H1 (cell line): ENCODE data around the gene CFDP1. TPM values are rescaled to one million over a fixed set of nuclear protein-coding genes. Genes with fewer than 3 reads are reported as not detected.
A peak's percentile ranks its signal among the peaks of the same experiment; 100 is the strongest.

Experiments used
- CTCF ChIA-PET: fragments of 300-600 bp; sonication (Branson Sonifier 250); formaldehyde crosslinking; loops from one replicate; lab custom pipeline; 2021; ENCODE audit not compliant: partially characterized antibody; lab: Charles Lee
- POLR2A ChIA-PET: fragments of 300-600 bp; sonication (Branson Sonifier 250); formaldehyde crosslinking; loops from one replicate; lab custom pipeline; 2021; ENCODE audit warnings: inconsistent platforms; ENCODE audit not compliant: partially characterized antibody; lab: Charles Lee
- DNase-seq, 2 experiments: peaks; one replicate each; pipeline versions ENCODE4 v3.0.0 to v3.0.0-alpha.2; 2010 to 2022; ENCODE audit warnings: low spot score in 2 of 2, low read depth in 1 of 2, mixed read lengths in 1 of 2
- FAIRE-seq: peaks from 2 replicates; lab custom pipeline; 2011; peaks lifted over from hg19 to GRCh38; lab: Jason Lieb, UNC
- H2AFZ ChIP-seq: 2 replicates; pipeline ENCODE4 v1.8.1; 2012; ENCODE audit warnings: low read length, inconsistent platforms
- H2AK5ac ChIP-seq: 2 replicates; pipeline ENCODE4 v1.6.1; 2013; ENCODE audit warnings: low read depth, low read length
- H2BK120ac ChIP-seq: replicated peaks from 2 replicates; pipeline ENCODE3; 2013; ENCODE audit warnings: low read depth, low read length, inconsistent platforms
- H2BK12ac ChIP-seq: 2 replicates; pipeline ENCODE4 v1.6.1; 2013; ENCODE audit warnings: low read depth, low read length
- H2BK15ac ChIP-seq: 2 replicates; pipeline ENCODE4 v1.6.1; 2013; ENCODE audit warnings: low read length
- H2BK20ac ChIP-seq: 2 replicates; pipeline ENCODE4 v1.6.1; 2013; ENCODE audit warnings: low read length
- H2BK5ac ChIP-seq: 2 replicates; pipeline ENCODE4 v1.6.1; 2013; ENCODE audit warnings: low read depth, low read length
- H3K14ac ChIP-seq: 2 replicates; pipeline ENCODE4 v1.6.1; 2013; ENCODE audit warnings: inconsistent platforms; ENCODE audit not compliant: insufficient read length
- H3K18ac ChIP-seq: 2 replicates; pipeline ENCODE4 v1.6.1; 2013; ENCODE audit warnings: low read length; ENCODE audit errors: extremely low read depth
- H3K23ac ChIP-seq: 2 replicates; pipeline ENCODE4 v1.6.1; 2013; ENCODE audit warnings: inconsistent platforms; ENCODE audit not compliant: insufficient read length
- H3K23me2 ChIP-seq: 2 replicates; pipeline ENCODE4 v1.6.1; 2013; ENCODE audit warnings: low read depth, low read length
- H3K27ac ChIP-seq: 2 replicates; pipeline ENCODE4 v1.6.1; 2011; ENCODE audit warnings: low read depth, low read length, inconsistent platforms
- H3K27me3 ChIP-seq, 4 experiments: replicated peaks in 1 of 4; 1 replicate in 1 of 4; 2 replicates in 3 of 4; pipeline versions ENCODE4 v1.6.1 to v1.8.1; 2011 to 2013; ENCODE audit warnings: low read length in 3 of 4, mild to moderate bottlenecking in 3 of 4, inconsistent platforms in 2 of 4, mixed read lengths in 2 of 4, moderate library complexity in 1 of 4; ENCODE audit not compliant: control insufficient read depth in 3 of 4, insufficient read depth in 3 of 4; ENCODE audit errors: extremely low read depth in 1 of 4
- H3K36me3 ChIP-seq, 4 experiments: 2 replicates each; pipeline versions ENCODE4 v1.6.1 to v1.8.1; 2011 to 2013; ENCODE audit warnings: mild to moderate bottlenecking in 4 of 4, low read length in 3 of 4, moderate library complexity in 2 of 4, control low read depth in 1 of 4, inconsistent platforms in 1 of 4; ENCODE audit not compliant: insufficient read depth in 4 of 4, control insufficient read depth in 2 of 4
- H3K4ac ChIP-seq: replicated peaks from 2 replicates; pipeline ENCODE3; 2013; ENCODE audit warnings: low read length, low read depth, mixed read lengths, inconsistent platforms; ENCODE audit not compliant: insufficient read length
- H3K4me1 ChIP-seq, 4 experiments: replicated peaks in 1 of 4; 1 replicate in 1 of 4; 2 replicates in 3 of 4; pipeline versions ENCODE4 v1.6.1 to v1.8.1; 2011 to 2013; ENCODE audit warnings: low read length in 3 of 4, inconsistent platforms in 2 of 4, mixed read lengths in 1 of 4; ENCODE audit not compliant: insufficient read depth in 4 of 4, control insufficient read depth in 3 of 4
- H3K4me2 ChIP-seq, 2 experiments: 2 replicates each; pipeline versions ENCODE4 v1.6.1 to v1.8.1; 2011 to 2013; ENCODE audit warnings: low read depth in 2 of 2, low read length in 2 of 2, control low read depth in 1 of 2, inconsistent platforms in 1 of 2, mild to moderate bottlenecking in 1 of 2; ENCODE audit not compliant: insufficient read depth in 1 of 2
- H3K4me3 ChIP-seq, 4 experiments: fragments of 200-600, 300-600 bp in 1 of 4; sonication (generic), shearing (Covaris generic), sonication (Bioruptor Twin) in 1 of 4; 2 replicates each; pipeline versions ENCODE4 v1.5.1 to v1.8.1; 2011 to 2016; ENCODE audit warnings: low read length in 4 of 4, low read depth in 3 of 4, control low read depth in 2 of 4, inconsistent platforms in 2 of 4, mild to moderate bottlenecking in 2 of 4, mixed read lengths in 1 of 4, moderate library complexity in 1 of 4; ENCODE audit not compliant: insufficient read depth in 2 of 4; ENCODE audit errors: extremely low read depth in 1 of 4
- H3K56ac ChIP-seq: replicated peaks from 2 replicates; pipeline ENCODE3; 2013; ENCODE audit warnings: low read depth, mild to moderate bottlenecking, mixed read lengths, low read length, inconsistent platforms; ENCODE audit not compliant: insufficient read length
- H3K79me1 ChIP-seq: 2 replicates; pipeline ENCODE4 v1.6.1; 2013; ENCODE audit warnings: low read depth, low read length, control low read depth
- H3K79me2 ChIP-seq, 2 experiments: 2 replicates each; pipeline versions ENCODE4 v1.6.1 to v1.8.1; 2012 to 2013; ENCODE audit warnings: low read length in 2 of 2, mild to moderate bottlenecking in 2 of 2, inconsistent platforms in 1 of 2; ENCODE audit not compliant: insufficient read depth in 2 of 2, control insufficient read depth in 1 of 2
- H3K9ac ChIP-seq, 4 experiments: replicated peaks in 1 of 4; 1 replicate in 1 of 4; 2 replicates in 3 of 4; pipeline versions ENCODE4 v1.6.1 to v1.8.1; 2011 to 2013; ENCODE audit warnings: low read depth in 3 of 4, low read length in 3 of 4, control low read depth in 2 of 4, mild to moderate bottlenecking in 2 of 4, moderate library complexity in 2 of 4, inconsistent platforms in 1 of 4; ENCODE audit errors: extremely low read depth in 1 of 4
- H3K9me3 ChIP-seq, 2 experiments: 2 replicates each; pipeline versions ENCODE4 v1.6.1 to v1.8.1; 2012 to 2013; ENCODE audit warnings: mild to moderate bottlenecking in 2 of 2, moderate library complexity in 2 of 2, control low read depth in 1 of 2, inconsistent platforms in 1 of 2, low read depth in 1 of 2, low read length in 1 of 2, mixed read lengths in 1 of 2; ENCODE audit not compliant: insufficient read depth in 2 of 2
- H4K20me1 ChIP-seq, 2 experiments: replicated peaks in 1 of 2; 2 replicates each; pipeline versions ENCODE3 to v1.8.1; 2011 to 2013; ENCODE audit warnings: inconsistent platforms in 2 of 2, low read length in 2 of 2, mild to moderate bottlenecking in 1 of 2; ENCODE audit not compliant: insufficient read depth in 2 of 2, control insufficient read depth in 1 of 2
- H4K5ac ChIP-seq: 2 replicates; pipeline ENCODE4 v1.6.1; 2013; ENCODE audit warnings: low read length, low read depth, mixed read lengths, inconsistent platforms; ENCODE audit not compliant: insufficient read length
- H4K8ac ChIP-seq: 2 replicates; pipeline ENCODE4 v1.8.0; 2013; ENCODE audit warnings: mild to moderate bottlenecking, moderate library complexity, low read length, inconsistent platforms; ENCODE audit not compliant: insufficient read depth; ENCODE audit errors: extremely low read depth
- H4K91ac ChIP-seq: replicated peaks from 2 replicates; pipeline ENCODE3; 2013; ENCODE audit warnings: low read length, mixed read lengths, inconsistent platforms; ENCODE audit not compliant: insufficient read length
- ASH2L ChIP-seq: fragments of 200-600, 300-600 bp; sonication (generic); IDR thresholded peaks from one replicate; pipeline ENCODE4 v1.7.1; 2017; ENCODE audit warnings: low read length
- ATF3 ChIP-seq: IDR thresholded peaks from 2 replicates; pipeline ENCODE4 v1.6.1; 2011; ENCODE audit warnings: low read depth, mild to moderate bottlenecking, low read length; ENCODE audit not compliant: insufficient read depth
- BACH1 ChIP-seq: IDR thresholded peaks from 2 replicates; pipeline ENCODE4 v1.6.1; 2012; ENCODE audit warnings: low read length, improper control_type of control experiment
- CREB1 ChIP-seq: IDR thresholded peaks from 2 replicates; pipeline ENCODE4 v1.6.1; 2012; ENCODE audit warnings: inconsistent platforms
- CTBP2 ChIP-seq: IDR thresholded peaks from 2 replicates; pipeline ENCODE4 v1.7.0; 2011; ENCODE audit warnings: borderline replicate concordance, mild to moderate bottlenecking, moderate library complexity, mixed read lengths, low read length; ENCODE audit not compliant: insufficient read depth, insufficient read length
- EP300 ChIP-seq, 2 experiments: IDR thresholded peaks; 1 replicate in 1 of 2; 2 replicates in 1 of 2; pipeline ENCODE4 v1.6.1; 2011 to 2012; ENCODE audit warnings: low read depth in 2 of 2, low read length in 2 of 2, mild to moderate bottlenecking in 2 of 2, borderline replicate concordance in 1 of 2, inconsistent platforms in 1 of 2, moderate library complexity in 1 of 2
- EZH2 ChIP-seq: fragments of 200-600 bp; sonication (generic); IDR thresholded peaks from 2 replicates; pipeline ENCODE4 v1.7.1; 2012; ENCODE audit warnings: low read depth, mild to moderate bottlenecking, moderate library complexity, low read length, inconsistent platforms; ENCODE audit not compliant: severe bottlenecking
- GABPA ChIP-seq: IDR thresholded peaks from 2 replicates; pipeline ENCODE4 v1.6.1; 2011; ENCODE audit warnings: mild to moderate bottlenecking, low read length, moderate library complexity, borderline replicate concordance; ENCODE audit not compliant: insufficient read depth
- KDM1A ChIP-seq: fragments of 200-600, 300-600 bp; sonication (generic); IDR thresholded peaks from 2 replicates; pipeline ENCODE4 v1.7.1; 2016; ENCODE audit warnings: mild to moderate bottlenecking, low read length, borderline replicate concordance
- whole genome bisulfite sequencing, 2 experiments: shearing (Covaris generic) in 1 of 2; methylation state at CpG; one replicate each; pipeline versions ENCODE4 v1.1.6 to v1.1.7; 2013 to 2015; ENCODE audit warnings: low lambda C conversion rate in 2 of 2, mixed read lengths in 2 of 2, inconsistent platforms in 1 of 2, low coverage in 1 of 2, missing lambda C conversion rate in 1 of 2; ENCODE audit not compliant: insufficient replicate concordance in 2 of 2, insufficient coverage in 1 of 2, insufficient read length in 1 of 2; ENCODE audit errors: extremely low coverage in 1 of 2, missing lambda C conversion rate in 1 of 2; 5-methylcytosine and 5-hydroxymethylcytosine counted together
- polyA plus RNA-seq, 7 experiments: library from polyadenylated mRNA; depleted of rRNA in 3 of 7; stranded (reverse) in 5 of 7; unstranded in 2 of 7; fragments of >200 nt in 5 of 7; fragments of 200-250 nt in 2 of 7; gene quantifications; 1 replicate in 5 of 7; 2 replicates in 1 of 7; 4 replicates in 1 of 7; pipeline versions ENCODE4 v1.2.1 to v1.2.3, GENCODE V29; 2011 to 2013; ENCODE audit warnings: missing spikeins in 2 of 7, mixed read lengths in 2 of 7
- total RNA-seq: library from RNA; stranded (reverse); fragmentation: NEBNext Ultra II Directional; extraction: Animal tissue kit (Norgen Biotek cat#: 25700); gene quantifications from 2 replicates; pipeline ENCODE4 v1.2.1, GENCODE V29; 2021
- TF ChIP-seq, protein P1 (sequence below), 3 experiments: IDR thresholded peaks; 1 replicate in 2 of 3; 2 replicates in 1 of 3; pipeline versions ENCODE4 v1.5.1 to v1.6.1; 2011; ENCODE audit warnings: low read length in 3 of 3, mild to moderate bottlenecking in 3 of 3, inconsistent platforms in 2 of 3, low read depth in 1 of 3, moderate library complexity in 1 of 3; ENCODE audit not compliant: insufficient read depth in 1 of 3; ENCODE audit errors: control extremely low read depth in 1 of 3

CFDP1 gene
- total and polyA plus RNA-seq, 2 of the 8 experiments (the other 6 are each of a cell fraction or from before 2014, with no cell fraction given): 25.5 to 77.3 TPM

- Histone ChIP-seq H2AFZ (no peak overlapping the region), H4K8ac (no peak overlapping the region), H2BK120ac (no peak overlapping the region), H2BK20ac (no peak overlapping the region), H4K91ac (no peak overlapping the region), H3K14ac (no peak overlapping the region), H2BK12ac (no peak overlapping the region), H2BK15ac (no peak overlapping the region), H3K79me2 (peaks cover 6 to 56% of the 10 kb centered on the region in 2 experiments), H3K4ac (no peak overlapping the region), H2AK5ac (no peak overlapping the region), H3K4me1 (peaks cover 1 to 4% (median 2%) of the 10 kb centered on the region in 4 experiments; a peak in 4 of 7 replicates), H3K9me3 (no peaks in the 10 kb centered on the region), H3K9ac (no peak overlapping the region), H3K4me3 (peak overlapping the region in 2 of 4 experiments; percentile 55 to 86; a peak in 5 of 8 replicates), H3K23me2 (0 out of 2 replicates have a peak, but pooled peaks cover 1% of the 10 kb centered on the region), H3K79me1 (peaks cover 7% of the 10 kb centered on the region; the same call in 1 of the 2 replicates), H3K23ac (no peak overlapping the region), H3K27ac (no peak overlapping the region), H3K36me3 (no peaks in the 10 kb centered on the region), H4K20me1 (peaks cover 5 to 18% of the 10 kb centered on the region in 2 experiments), H3K56ac (no peak overlapping the region), H4K5ac (no peak overlapping the region), H3K18ac (no peak overlapping the region), H3K27me3 (no peaks in the 10 kb centered on the region), H2BK5ac (no peak overlapping the region), H3K4me2 (peak overlapping the region; percentile 75 to 77)
- DNase-seq (no peak), FAIRE-seq (no peak)
- ChIA-PET CTCF (interaction anchor here (1.2 to 1.4 kb wide), 2 partner anchors 10 to 31 kb away, joined by 4 to 6 read pairs; no protein-coding TSS in a partner anchor), POLR2A (interaction anchor here (1.2 to 2.7 kb wide), 2 partner anchors 29 to 184 kb away, joined by 3 to 23 read pairs; partner anchors contain the start of gene CFDP1)
- 85% methylated on average over 2 of the region's 2 CpGs; no CpG with 5 or more reads in 1 of the 2 experiments for WGBS, 2 experiments
- TF ChIP-seq ASH2L: no peak
- TF ChIP-seq GABPA: no peak
- TF ChIP-seq, protein P1, sequence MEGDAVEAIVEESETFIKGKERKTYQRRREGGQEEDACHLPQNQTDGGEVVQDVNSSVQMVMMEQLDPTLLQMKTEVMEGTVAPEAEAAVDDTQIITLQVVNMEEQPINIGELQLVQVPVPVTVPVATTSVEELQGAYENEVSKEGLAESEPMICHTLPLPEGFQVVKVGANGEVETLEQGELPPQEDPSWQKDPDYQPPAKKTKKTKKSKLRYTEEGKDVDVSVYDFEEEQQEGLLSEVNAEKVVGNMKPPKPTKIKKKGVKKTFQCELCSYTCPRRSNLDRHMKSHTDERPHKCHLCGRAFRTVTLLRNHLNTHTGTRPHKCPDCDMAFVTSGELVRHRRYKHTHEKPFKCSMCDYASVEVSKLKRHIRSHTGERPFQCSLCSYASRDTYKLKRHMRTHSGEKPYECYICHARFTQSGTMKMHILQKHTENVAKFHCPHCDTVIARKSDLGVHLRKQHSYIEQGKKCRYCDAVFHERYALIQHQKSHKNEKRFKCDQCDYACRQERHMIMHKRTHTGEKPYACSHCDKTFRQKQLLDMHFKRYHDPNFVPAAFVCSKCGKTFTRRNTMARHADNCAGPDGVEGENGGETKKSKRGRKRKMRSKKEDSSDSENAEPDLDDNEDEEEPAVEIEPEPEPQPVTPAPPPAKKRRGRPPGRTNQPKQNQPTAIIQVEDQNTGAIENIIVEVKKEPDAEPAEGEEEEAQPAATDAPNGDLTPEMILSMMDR (IDR thresholded peaks at IDR 0.05; ENCODE audit: control extremely low read depth in 1 of 3, insufficient read depth in 1 of 3, low read depth in 1 of 3, low read length in 3 of 3): no peak
- TF ChIP-seq BACH1: no peak
- TF ChIP-seq CREB1: no peak
- no peak for TF ChIP-seq EZH2
- TF ChIP-seq CTBP2: no peak
- TF ChIP-seq EP300 (IDR thresholded peaks at IDR 0.05; ENCODE audit: borderline replicate concordance in 1 of 2, low read depth in 2 of 2, low read length in 2 of 2): no peak
- no peak for TF ChIP-seq ATF3
- TF ChIP-seq KDM1A: no peak
Observed at GRCh38 chr16:75462806-75463205, 29.5 kb upstream of the CFDP1 start.
